ENCODE data around the gene PKIB.
"Not testable (repeated sequence)": the region's sequence is repeated elsewhere in the genome, so short reads cannot be mapped to it uniquely, and the experiment has no call there.

PKIB gene

DNA sequence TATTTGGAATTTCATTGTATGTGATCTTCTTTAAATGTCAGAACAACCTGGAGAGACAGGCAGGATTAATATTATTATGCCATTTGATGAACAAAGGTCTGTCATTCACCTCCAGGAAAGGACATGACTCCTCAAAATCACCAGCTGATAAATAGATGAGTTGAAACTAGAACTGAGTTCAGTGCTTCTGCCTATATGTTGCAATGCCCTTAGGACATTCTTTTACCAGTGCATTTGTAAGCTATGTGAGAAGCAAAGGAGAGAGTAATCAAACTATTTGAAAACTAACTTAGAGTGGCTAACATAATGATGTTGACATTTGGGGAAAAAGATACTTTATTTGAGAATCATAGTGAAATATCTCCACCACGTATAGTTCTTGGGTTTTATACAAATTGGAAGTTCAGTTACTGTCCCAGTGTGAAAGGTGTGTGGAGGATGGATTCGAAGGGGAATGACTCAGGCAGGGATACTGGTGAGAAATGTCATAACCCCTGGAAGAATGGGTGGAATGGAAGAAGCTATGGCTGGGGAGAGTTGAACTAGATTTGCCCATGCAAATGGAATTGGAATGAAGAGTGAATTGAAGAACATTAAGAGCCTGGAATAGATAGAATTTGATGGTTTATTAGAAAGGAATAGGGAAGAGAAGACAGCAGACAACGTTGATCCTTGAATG lies 21.5 kb downstream of the PKIB start:
- Histone ChIP-seq H3K9me3 (ENCODE audit: control extremely low read depth in 1 of 5, control insufficient read depth in 4 of 5, insufficient read depth in 2 of 5, low read depth in 1 of 5, low read length in 4 of 5) (peaks cover 0 to 2% (median 0%) of the 10 kb centered on the region in 5 experiments), H3K27ac (ENCODE audit: insufficient read depth in 1 of 2, low read depth in 1 of 2, low read length in 2 of 2, poor library complexity in 1 of 2, severe bottlenecking in 2 of 2) (no peak overlapping the region), H3K27me3 (replicated peaks in 2 of 5; ENCODE audit: control insufficient read depth in 4 of 5, insufficient read depth in 5 of 5, low read length in 4 of 5) (peaks cover 0 to 2% (median 0%) of the 10 kb centered on the region in 5 experiments), H3K36me3 (ENCODE audit: control insufficient read depth in 4 of 4, insufficient read depth in 4 of 4, low read length in 3 of 4) (no peaks in the 10 kb centered on the region), H3K4me3 (ENCODE audit: control insufficient read depth in 1 of 7, extremely low read depth in 1 of 7, insufficient read depth in 4 of 7, low read depth in 2 of 7, low read length in 6 of 7) (no peak overlapping the region), H3K4me1 (ENCODE audit: control extremely low read depth in 1 of 4, control insufficient read depth in 4 of 4, insufficient read depth in 4 of 4, low read length in 3 of 4) (no peaks in the 10 kb centered on the region)
- WGBS (ENCODE audit: insufficient coverage): 100% methylated on average over 1 of the region's 3 CpGs
- DNase-seq: no peak
- CTCF ChIA-PET: interaction anchor here (1.1 kb wide), 1 partner anchor 97 kb away, joined by 3 read pairs; no protein-coding TSS in a partner anchor
- POLR2A ChIA-PET: no interaction called here

GRCh38 chr6:122640366-122640765 lies 30.2 kb downstream of the PKIB start:
- no peak overlapping the region for H3K4me3 ChIP-seq (ENCODE audit: control insufficient read depth in 1 of 7, extremely low read depth in 1 of 7, insufficient read depth in 4 of 7, low read depth in 2 of 7, low read length in 6 of 7)
- no peak for DNase-seq
- no peaks in the 10 kb centered on the region for H3K27me3 ChIP-seq (replicated peaks in 2 of 5; ENCODE audit: control insufficient read depth in 4 of 5, insufficient read depth in 5 of 5, low read length in 4 of 5)
- H3K36me3 ChIP-seq (ENCODE audit: control insufficient read depth in 4 of 4, insufficient read depth in 4 of 4, low read length in 3 of 4): no peaks in the 10 kb centered on the region
- H3K9me3 ChIP-seq (ENCODE audit: control extremely low read depth in 1 of 5, control insufficient read depth in 4 of 5, insufficient read depth in 2 of 5, low read depth in 1 of 5, low read length in 4 of 5): peaks cover 0 to 2% (median 0%) of the 10 kb centered on the region in 5 experiments
- CTCF ChIA-PET: interaction anchor here (1.3 kb wide), 1 partner anchor 18 kb away, joined by 5 read pairs; no protein-coding TSS in a partner anchor
- POLR2A ChIA-PET: no interaction called here
- no peaks in the 10 kb centered on the region for H3K4me1 ChIP-seq (ENCODE audit: control extremely low read depth in 1 of 4, control insufficient read depth in 4 of 4, insufficient read depth in 4 of 4, low read length in 3 of 4)
- 83% methylated on average over 1 of the region's 5 CpGs for WGBS (ENCODE audit: insufficient coverage)
- H3K27ac ChIP-seq (ENCODE audit: insufficient read depth in 1 of 2, low read depth in 1 of 2, low read length in 2 of 2, poor library complexity in 1 of 2, severe bottlenecking in 2 of 2): no peak overlapping the region

GRCh38 chr6:122641819-122642218 lies 31.6 kb downstream of the PKIB start:
- CTCF ChIA-PET: interaction anchor here (1.3 kb wide), 1 partner anchor 16 kb away, joined by 5 read pairs; no protein-coding TSS in a partner anchor
- 100% methylated on average over 1 of the region's 3 CpGs for WGBS (ENCODE audit: insufficient coverage)
- no peaks in the 10 kb centered on the region for H3K27me3 ChIP-seq (replicated peaks in 2 of 5; ENCODE audit: control insufficient read depth in 4 of 5, insufficient read depth in 5 of 5, low read length in 4 of 5)

GRCh38 chr6:122642604-122643003 lies 32.4 kb downstream of the PKIB start:
- WGBS (ENCODE audit: insufficient coverage): 83% methylated on average over 1 of the region's 1 CpG
- H3K4me3 ChIP-seq (ENCODE audit: control insufficient read depth in 1 of 7, extremely low read depth in 1 of 7, insufficient read depth in 4 of 7, low read depth in 2 of 7, low read length in 6 of 7); H3K36me3 ChIP-seq (ENCODE audit: control insufficient read depth in 4 of 4, insufficient read depth in 4 of 4, low read length in 3 of 4); H3K27ac ChIP-seq (ENCODE audit: insufficient read depth in 1 of 2, low read depth in 1 of 2, low read length in 2 of 2, poor library complexity in 1 of 2, severe bottlenecking in 2 of 2); CTCF ChIA-PET; POLR2A ChIA-PET; H3K9me3 ChIP-seq (ENCODE audit: control extremely low read depth in 1 of 5, control insufficient read depth in 4 of 5, insufficient read depth in 2 of 5, low read depth in 1 of 5, low read length in 4 of 5); H3K4me1 ChIP-seq (ENCODE audit: control extremely low read depth in 1 of 4, control insufficient read depth in 4 of 4, insufficient read depth in 4 of 4, low read length in 3 of 4); H3K27me3 ChIP-seq (replicated peaks in 2 of 5; ENCODE audit: control insufficient read depth in 4 of 5, insufficient read depth in 5 of 5, low read length in 4 of 5); DNase-seq: not testable (repeated sequence)

More at GRCh38 chr6:122641819-122642218, 31.6 kb downstream of the PKIB start:
- H3K4me3 ChIP-seq (ENCODE audit: control insufficient read depth in 1 of 7, extremely low read depth in 1 of 7, insufficient read depth in 4 of 7, low read depth in 2 of 7, low read length in 6 of 7): no peak overlapping the region
- H3K36me3 ChIP-seq (ENCODE audit: control insufficient read depth in 4 of 4, insufficient read depth in 4 of 4, low read length in 3 of 4): no peaks in the 10 kb centered on the region
- H3K4me1 ChIP-seq (ENCODE audit: control extremely low read depth in 1 of 4, control insufficient read depth in 4 of 4, insufficient read depth in 4 of 4, low read length in 3 of 4): no peaks in the 10 kb centered on the region
- DNase-seq: no peak
- H3K27ac ChIP-seq (ENCODE audit: insufficient read depth in 1 of 2, low read depth in 1 of 2, low read length in 2 of 2, poor library complexity in 1 of 2, severe bottlenecking in 2 of 2): no peak overlapping the region
- POLR2A ChIA-PET: no interaction called here
- no peaks in the 10 kb centered on the region for H3K9me3 ChIP-seq (ENCODE audit: control extremely low read depth in 1 of 5, control insufficient read depth in 4 of 5, insufficient read depth in 2 of 5, low read depth in 1 of 5, low read length in 4 of 5)

GRCh38 chr6:122645256-122645655 lies 35.1 kb downstream of the PKIB start:
- ChIA-PET CTCF (no interaction called here), POLR2A (no interaction called here)
- Histone ChIP-seq H3K36me3 (ENCODE audit: control insufficient read depth in 4 of 4, insufficient read depth in 4 of 4, low read length in 3 of 4) (no peaks in the 10 kb centered on the region), H3K27me3 (replicated peaks in 2 of 5; ENCODE audit: control insufficient read depth in 4 of 5, insufficient read depth in 5 of 5, low read length in 4 of 5) (no peaks in the 10 kb centered on the region), H3K4me1 (ENCODE audit: control extremely low read depth in 1 of 4, control insufficient read depth in 4 of 4, insufficient read depth in 4 of 4, low read length in 3 of 4) (no peaks in the 10 kb centered on the region), H3K9me3 (ENCODE audit: control extremely low read depth in 1 of 5, control insufficient read depth in 4 of 5, insufficient read depth in 2 of 5, low read depth in 1 of 5, low read length in 4 of 5) (no peaks in the 10 kb centered on the region), H3K27ac (ENCODE audit: insufficient read depth in 1 of 2, low read depth in 1 of 2, low read length in 2 of 2, poor library complexity in 1 of 2, severe bottlenecking in 2 of 2) (no peak overlapping the region), H3K4me3 (ENCODE audit: control insufficient read depth in 1 of 7, extremely low read depth in 1 of 7, insufficient read depth in 4 of 7, low read depth in 2 of 7, low read length in 6 of 7) (no peak overlapping the region)
- 100% methylated on average over 4 of the region's 4 CpGs for WGBS (ENCODE audit: insufficient coverage)
- no peak for DNase-seq

DNA sequence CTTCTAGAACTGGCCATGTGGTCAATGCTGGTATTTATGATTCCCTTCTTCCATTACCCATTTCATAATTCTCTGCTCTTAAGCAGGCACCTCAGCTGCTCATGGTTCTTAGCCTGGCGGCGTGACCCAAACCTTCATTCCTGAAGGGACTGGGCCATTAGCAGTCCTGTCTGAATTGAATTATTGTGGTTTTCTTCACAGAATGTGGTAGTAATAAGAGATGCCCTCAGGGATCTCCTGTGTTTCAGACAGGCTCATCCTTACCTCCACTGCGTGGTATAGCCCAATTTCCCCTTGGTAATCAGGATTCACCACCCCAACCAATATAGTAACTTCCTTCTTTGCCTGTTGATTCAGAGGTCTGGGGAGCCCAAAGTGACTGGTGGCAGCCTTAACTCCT lies 37.6 kb downstream of the PKIB start:
- no peaks in the 10 kb centered on the region for H3K36me3 ChIP-seq (ENCODE audit: control insufficient read depth in 4 of 4, insufficient read depth in 4 of 4, low read length in 3 of 4)
- H3K4me1 ChIP-seq (ENCODE audit: control extremely low read depth in 1 of 4, control insufficient read depth in 4 of 4, insufficient read depth in 4 of 4, low read length in 3 of 4): no peaks in the 10 kb centered on the region
- no CpG with 5 or more reads among the region's 3 CpGs for WGBS (ENCODE audit: insufficient coverage)
- H3K27ac ChIP-seq (ENCODE audit: insufficient read depth in 1 of 2, low read depth in 1 of 2, low read length in 2 of 2, poor library complexity in 1 of 2, severe bottlenecking in 2 of 2): no peak overlapping the region
- no peak for DNase-seq
- H3K9me3 ChIP-seq (ENCODE audit: control extremely low read depth in 1 of 5, control insufficient read depth in 4 of 5, insufficient read depth in 2 of 5, low read depth in 1 of 5, low read length in 4 of 5): no peaks in the 10 kb centered on the region
- H3K4me3 ChIP-seq (ENCODE audit: control insufficient read depth in 1 of 7, extremely low read depth in 1 of 7, insufficient read depth in 4 of 7, low read depth in 2 of 7, low read length in 6 of 7): no peak overlapping the region
- no peaks in the 10 kb centered on the region for H3K27me3 ChIP-seq (replicated peaks in 2 of 5; ENCODE audit: control insufficient read depth in 4 of 5, insufficient read depth in 5 of 5, low read length in 4 of 5)
- POLR2A ChIA-PET: no interaction called here
- CTCF ChIA-PET: interaction anchor here (1.3 kb wide), 1 partner anchor 11 kb away, joined by 4 read pairs; no protein-coding TSS in a partner anchor

DNA sequence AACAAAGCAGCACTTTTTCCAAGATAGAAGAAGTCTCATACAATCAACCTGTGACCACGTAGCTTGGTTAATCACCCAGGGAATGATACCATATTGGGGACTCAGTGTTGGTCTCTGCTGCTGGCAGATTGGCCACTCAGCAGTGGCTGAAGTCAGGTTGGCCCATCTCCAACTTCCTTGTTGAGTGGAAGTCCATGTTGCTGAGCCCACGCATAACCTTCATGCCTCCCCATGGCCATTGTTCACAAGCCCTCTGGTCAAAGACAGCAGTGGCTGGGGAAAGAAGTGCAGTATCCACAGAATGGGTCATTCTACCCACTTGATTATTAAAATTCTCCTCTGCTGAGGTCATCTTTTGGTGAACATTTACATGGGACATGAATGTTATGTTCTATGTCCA lies 38.5 kb downstream of the PKIB start:
- 83% methylated on average over 2 of the region's 2 CpGs for WGBS (ENCODE audit: insufficient coverage)
- Histone ChIP-seq H3K9me3 (ENCODE audit: control extremely low read depth in 1 of 5, control insufficient read depth in 4 of 5, insufficient read depth in 2 of 5, low read depth in 1 of 5, low read length in 4 of 5) (no peaks in the 10 kb centered on the region), H3K4me1 (ENCODE audit: control extremely low read depth in 1 of 4, control insufficient read depth in 4 of 4, insufficient read depth in 4 of 4, low read length in 3 of 4) (no peaks in the 10 kb centered on the region), H3K27ac (ENCODE audit: insufficient read depth in 1 of 2, low read depth in 1 of 2, low read length in 2 of 2, poor library complexity in 1 of 2, severe bottlenecking in 2 of 2) (no peak overlapping the region), H3K4me3 (ENCODE audit: control insufficient read depth in 1 of 7, extremely low read depth in 1 of 7, insufficient read depth in 4 of 7, low read depth in 2 of 7, low read length in 6 of 7) (no peak overlapping the region), H3K36me3 (ENCODE audit: control insufficient read depth in 4 of 4, insufficient read depth in 4 of 4, low read length in 3 of 4) (no peaks in the 10 kb centered on the region), H3K27me3 (replicated peaks in 2 of 5; ENCODE audit: control insufficient read depth in 4 of 5, insufficient read depth in 5 of 5, low read length in 4 of 5) (no peaks in the 10 kb centered on the region)
- ChIA-PET CTCF (no interaction called here), POLR2A (no interaction called here)
- DNase-seq: no peak
